PC-3 (cell line): ENCODE data around the gene EMC8.

ENCODE experiments used
- CTCF ChIP-seq: fragments of 300-600 bp; sonication (generic); conservative IDR thresholded peaks from 2 replicates; pipeline ENCODE4 v1.5.1; 2017; ENCODE audit warnings: antibody characterized with exemption, low read depth, mild to moderate bottlenecking, low read length
- EZH2phosphoT487 ChIP-seq: fragments of 300-600 bp; sonication (generic); IDR thresholded peaks from 2 replicates; pipeline ENCODE4 v1.6.1; 2018; ENCODE audit warnings: mild to moderate bottlenecking, antibody characterized with exemption, low read length, borderline replicate concordance

- TF ChIP-seq CTCF (no peak), EZH2phosphoT487 (no peak)
These were observed 39.0 kb upstream of the EMC8 start for GRCh38 chr16:85838381-85838780.
